Fibroblast of peridontal ligament (primary cell): Measurements from ENCODE around the gene RPTOR.

ENCODE experiments used
- DNase-seq: peaks from one replicate; pipeline ENCODE4 v3.0.0-alpha.2; 2010; ENCODE audit errors: extremely low read depth

Gene RPTOR

DNA sequence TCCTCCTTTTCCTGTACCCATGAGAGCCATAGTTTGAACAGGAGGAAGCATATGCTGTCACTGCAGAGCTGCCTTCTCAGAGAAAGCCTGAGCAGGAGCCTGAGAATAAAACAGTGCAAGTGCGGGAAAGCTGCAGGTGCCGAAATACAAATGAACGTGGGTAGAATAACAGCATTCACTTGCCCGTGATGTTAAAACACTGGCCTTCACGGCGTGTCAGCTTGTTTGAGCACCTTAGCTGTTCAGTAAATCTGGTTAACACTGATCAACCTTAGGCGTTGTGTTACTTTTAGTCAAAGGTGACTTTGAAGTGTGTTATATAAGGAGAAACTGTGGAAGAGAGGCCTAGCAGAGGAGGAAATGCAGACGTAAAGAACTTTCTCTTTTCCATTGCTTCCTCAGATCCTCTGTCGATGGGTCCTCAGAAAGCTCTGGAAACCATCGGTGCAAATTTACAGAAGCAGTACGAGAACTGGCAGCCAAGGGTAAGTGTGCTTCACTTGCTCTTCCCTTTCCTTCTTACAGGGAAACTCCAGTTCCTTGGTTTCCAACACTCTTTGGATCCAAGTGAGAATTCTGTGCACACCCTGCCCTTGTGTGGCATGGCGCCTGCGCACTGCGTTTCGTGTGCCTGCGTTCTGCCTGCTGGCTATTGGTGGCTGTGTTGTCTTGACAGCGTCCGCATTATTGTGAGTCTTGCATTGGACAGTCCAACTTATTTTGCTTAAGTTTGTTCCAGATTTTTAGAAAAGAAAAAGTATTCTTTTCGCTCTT lies 98.9 kb downstream of the RPTOR start:
- no peak for DNase-seq

DNA sequence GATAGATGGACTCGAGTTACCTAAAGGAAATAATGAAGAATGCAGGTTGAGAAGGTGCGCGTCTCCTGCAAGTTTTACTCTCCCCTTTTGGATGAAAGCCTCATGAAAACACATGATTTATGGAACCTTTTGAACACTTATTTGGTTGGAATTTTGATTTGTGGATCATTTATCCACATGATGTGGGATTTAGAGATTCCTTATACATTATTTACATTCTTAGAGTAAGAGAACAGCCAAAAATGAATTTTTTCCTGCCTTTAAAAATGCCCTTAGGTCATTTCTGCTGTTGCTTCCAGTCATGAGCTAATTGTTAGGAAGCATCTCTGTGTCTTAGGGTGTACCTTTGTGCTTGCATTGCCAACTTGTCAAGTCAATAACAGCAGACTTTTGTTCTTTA lies 99.9 kb downstream of the RPTOR start:
- DNase-seq, result peak; percentile 36

DNA sequence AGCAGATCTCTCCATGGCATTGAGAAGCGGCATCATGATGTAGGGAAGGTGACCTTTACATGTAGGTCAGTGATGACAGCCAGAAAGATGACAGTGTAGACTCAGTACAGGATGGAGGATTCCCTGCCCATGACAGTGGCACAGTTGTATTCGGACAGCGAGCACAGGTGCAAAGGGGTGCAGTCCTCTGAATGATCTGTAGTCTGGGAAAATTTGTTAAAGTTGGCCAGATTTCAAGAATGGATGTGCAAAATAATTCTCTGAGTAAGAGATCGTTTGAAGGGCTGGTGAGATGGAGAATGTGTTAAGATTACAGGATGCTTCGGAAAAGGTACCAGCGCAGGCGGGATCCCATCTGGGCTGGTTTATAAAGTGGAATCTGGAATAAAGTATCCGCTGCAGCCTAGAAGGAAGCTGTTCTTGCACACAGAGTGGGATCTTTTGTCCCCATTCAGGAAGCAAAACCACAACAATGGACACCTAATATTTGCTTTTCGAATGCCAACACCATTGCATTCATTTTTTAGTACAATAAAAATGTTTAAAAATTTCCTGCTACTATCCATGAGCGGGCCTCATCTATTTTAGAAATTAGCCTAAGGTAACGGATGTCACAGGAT lies 101.2 kb downstream of the RPTOR start:
- DNase-seq, result no peak

GRCh38 chr17:80646328-80646727 lies 101.7 kb downstream of the RPTOR start:
- no peak for DNase-seq

DNA sequence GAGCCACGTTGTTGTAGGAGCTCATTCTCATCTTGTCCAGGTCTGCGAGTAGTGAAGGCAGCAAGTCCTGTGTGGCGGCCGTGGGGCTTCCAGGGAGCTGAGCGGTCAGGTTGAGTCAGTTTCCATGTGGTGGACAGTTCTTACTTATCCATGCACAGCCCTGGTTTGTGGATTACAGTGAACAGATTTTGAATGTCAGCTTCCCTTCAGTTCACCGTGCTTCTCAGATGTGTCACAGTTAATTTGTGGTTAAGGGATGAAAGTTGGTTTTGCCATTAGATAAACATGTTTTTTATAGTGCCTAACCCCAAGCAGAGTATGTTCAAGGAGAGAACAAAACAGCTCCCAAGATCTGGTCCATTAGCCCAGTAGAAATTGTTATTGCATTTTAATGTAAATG lies 103.1 kb downstream of the RPTOR start:
- DNase-seq, result peak; percentile 83

DNA sequence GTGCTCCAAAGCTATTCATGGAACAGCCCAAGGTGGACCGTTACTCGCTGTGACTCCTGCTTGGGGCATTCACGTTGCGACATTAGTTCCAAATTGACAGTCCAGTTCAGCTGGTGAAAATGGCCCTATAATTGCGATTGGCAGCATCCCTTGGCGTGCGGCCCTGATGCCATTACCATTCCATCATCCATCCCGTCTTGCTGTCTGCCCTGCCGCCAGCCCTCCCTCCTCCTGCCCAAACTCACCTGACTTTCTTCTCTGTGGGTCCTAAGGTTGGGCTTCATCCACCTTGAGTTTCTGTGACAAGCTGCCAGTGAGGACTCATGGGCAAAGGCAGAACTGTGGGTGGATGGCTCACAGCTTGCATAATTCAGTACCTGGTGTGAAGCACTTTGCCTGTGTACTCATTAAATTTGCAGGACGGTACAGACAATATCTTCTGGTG lies 104.6 kb downstream of the RPTOR start:
- no peak for DNase-seq

GRCh38 chr17:80649672-80650330 lies 105.2 kb downstream of the RPTOR start:
- DNase-seq, result peak; percentile 92

GRCh38 chr17:80650331-80650672 lies 105.7 kb downstream of the RPTOR start:
- DNase-seq, result no peak

- no peak for DNase-seq
Observed at GRCh38 chr17:80650751-80651518, 106.3 kb downstream of the RPTOR start.

- peak; percentile 18 for DNase-seq
Observed at GRCh38 chr17:80652756-80653330, 108.2 kb downstream of the RPTOR start.

- no peak for DNase-seq
Observed at GRCh38 chr17:80653856-80654255, 109.2 kb downstream of the RPTOR start.

- DNase-seq, result no peak
Observed at GRCh38 chr17:80655608-80656007, 111.0 kb downstream of the RPTOR start.

- no peak for DNase-seq
Observed at GRCh38 chr17:80656590-80656989, 112.0 kb downstream of the RPTOR start.

- no peak for DNase-seq
Observed at GRCh38 chr17:80657561-80657960, 112.9 kb downstream of the RPTOR start.

- DNase-seq, result no peak
Observed at GRCh38 chr17:80658821-80659220, 114.2 kb downstream of the RPTOR start.

- DNase-seq, result no peak
Observed at GRCh38 chr17:80659651-80660050, 115.0 kb downstream of the RPTOR start.

GRCh38 chr17:80660527-80661198 lies 116.0 kb downstream of the RPTOR start:
- DNase-seq, result no peak

DNA sequence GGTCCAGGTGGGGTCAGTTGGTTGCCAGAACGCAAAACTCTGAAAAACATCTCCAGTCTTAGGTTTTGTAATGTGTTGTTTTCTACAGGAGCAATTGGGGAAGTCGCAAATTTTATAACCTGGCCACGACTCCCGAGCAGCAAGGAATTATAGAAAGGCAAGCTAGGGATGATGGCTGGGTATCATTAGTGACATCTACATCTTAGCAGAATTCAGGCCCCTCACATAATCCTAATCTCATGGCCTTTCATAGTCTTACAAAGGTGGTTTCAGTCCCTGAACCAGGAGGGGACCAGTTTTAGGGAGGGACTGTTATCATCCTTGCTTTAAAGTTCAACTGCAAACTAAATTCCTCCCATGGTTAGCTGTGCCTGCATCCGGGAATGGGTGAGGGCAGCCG lies 117.9 kb downstream of the RPTOR start:
- no peak for DNase-seq

- DNase-seq, result peak; percentile 18
Observed at GRCh38 chr17:80663781-80664206, 119.2 kb downstream of the RPTOR start.

DNA sequence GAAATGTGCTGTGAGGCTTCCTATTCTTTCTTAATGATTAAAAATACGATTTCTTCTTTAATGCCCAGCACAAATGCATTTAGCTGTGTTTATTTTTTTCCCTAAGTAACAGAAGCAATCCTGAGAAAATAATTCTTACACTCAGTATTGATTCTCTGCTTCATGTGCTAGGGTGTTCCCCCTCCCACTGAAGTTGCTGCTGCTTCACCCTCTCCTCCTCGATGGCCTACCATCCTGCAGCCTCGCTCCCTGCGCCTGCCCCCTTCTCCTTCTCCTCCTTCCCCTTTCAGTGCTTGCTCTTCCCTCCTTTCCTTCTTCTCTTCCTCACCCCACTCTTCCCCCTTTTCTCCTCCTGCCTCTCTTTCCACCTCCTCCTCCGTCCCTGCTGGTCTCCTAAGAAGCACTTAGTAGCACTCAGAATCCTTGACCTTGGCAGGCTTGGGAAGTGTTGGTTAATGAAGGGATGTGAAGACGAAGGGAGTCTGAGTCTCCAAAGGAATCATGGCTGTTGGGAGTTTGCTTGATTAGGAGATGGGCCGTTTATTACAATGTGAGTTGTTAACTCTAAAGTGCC lies 119.7 kb downstream of the RPTOR start:
- no peak for DNase-seq

GRCh38 chr17:80665792-80666191 lies 121.2 kb downstream of the RPTOR start:
- no peak for DNase-seq
